Activated T-helper 2 cell treated with anti-CD3 and anti-CD28 coated beads, Interferon-gamma antibody, Interleukin-2, Interleukin-4, amounts not matched to agents 10 μg/mL and 5 μg/mL and 100 μg/mL, durations not matched to agents 14 hours and 24 hours and 36 hours (primary cell): ENCODE measurements around the gene PLOD3. TPM values are rescaled to one million over a fixed set of nuclear protein-coding genes. Genes with fewer than 3 reads are reported as not detected.

Experiments
- DNase-seq: peaks from one replicate; pipeline ENCODE4 v3.0.0; 2021; ENCODE audit warnings: low spot score
- H3K27ac Mint-ChIP-seq: one replicate; pipeline ENCODE4 v1.8.0; 2021; ENCODE audit warnings: mixed read lengths
- H3K27me3 Mint-ChIP-seq: one replicate; pipeline ENCODE4 v1.8.0; 2021; ENCODE audit warnings: low read depth, mixed read lengths
- H3K36me3 Mint-ChIP-seq: one replicate; pipeline ENCODE4 v1.8.0; 2021; ENCODE audit warnings: low read depth, mixed read lengths
- H3K4me1 Mint-ChIP-seq: one replicate; pipeline ENCODE4 v1.8.0; 2021; ENCODE audit warnings: low read depth, mixed read lengths
- H3K4me3 Mint-ChIP-seq: one replicate; pipeline ENCODE4 v1.8.0; 2021; ENCODE audit warnings: low read depth, mild to moderate bottlenecking, moderate library complexity, mixed read lengths
- H3K9me3 Mint-ChIP-seq: one replicate; pipeline ENCODE4 v1.8.0; 2021; ENCODE audit warnings: mixed read lengths
- intact Hi-C: fragments of 100-400 bp; cut with micrococcal nuclease; formaldehyde crosslinking; loops from one replicate; pipeline ENCODE4 v1.15.1; 2023
- total RNA-seq: library from RNA; stranded (reverse); gene quantifications from 2 replicates; pipeline ENCODE4 v1.2.3, GENCODE V29; 2022

Gene PLOD3
- total RNA-seq, 1 donor from 2014 or later = 75.5 TPM

GRCh38 chr7:101179117-101179516 is 38.3 kb downstream of the PLOD3 start:
- peaks cover 6% of the 10 kb centered on the region for H3K4me1 Mint-ChIP-seq
- no peaks in the 10 kb centered on the region for H3K36me3 Mint-ChIP-seq
- no peaks in the 10 kb centered on the region for H3K9me3 Mint-ChIP-seq
- peaks cover 69% of the 10 kb centered on the region for H3K27me3 Mint-ChIP-seq
- intact Hi-C loops = loop anchor here (2.0 kb wide), 1 partner anchor 14 kb away; the partner anchor contains the start of gene VGF
- H3K4me3 Mint-ChIP-seq = no peak overlapping the region
- no peak for DNase-seq
- no peak overlapping the region for H3K27ac Mint-ChIP-seq

DNA sequence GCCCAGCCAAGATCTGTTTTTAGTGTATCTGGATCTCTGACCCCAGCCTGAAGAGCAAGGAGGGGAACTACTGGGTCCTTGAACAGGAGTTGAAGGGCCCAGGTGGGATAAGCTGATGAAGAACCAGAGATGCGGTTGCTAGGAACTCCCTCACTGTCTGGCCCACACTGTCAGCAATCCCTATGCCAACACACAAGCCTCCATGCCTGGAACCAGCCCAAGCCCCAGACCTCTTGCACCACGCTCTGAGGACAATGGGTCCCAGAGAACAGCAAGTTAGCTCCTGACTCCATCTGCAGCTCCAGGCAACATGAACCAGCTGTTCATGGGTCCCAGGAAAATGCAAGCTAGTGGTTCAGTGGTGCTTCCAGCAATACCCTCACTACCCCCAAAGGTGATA is 39.7 kb downstream of the PLOD3 start:
- H3K27me3 Mint-ChIP-seq = peaks cover 77% of the 10 kb centered on the region
- H3K4me3 Mint-ChIP-seq = no peak overlapping the region
- H3K4me1 Mint-ChIP-seq = peaks cover 8% of the 10 kb centered on the region
- intact Hi-C loops = loop anchor here (2.0 kb wide), 1 partner anchor 13 kb away; the partner anchor contains the start of gene VGF
- no peak for DNase-seq
- no peaks in the 10 kb centered on the region for H3K9me3 Mint-ChIP-seq
- H3K36me3 Mint-ChIP-seq = no peaks in the 10 kb centered on the region
- H3K27ac Mint-ChIP-seq = no peak overlapping the region

- Mint-ChIP-seq H3K27me3 (peaks cover 76% of the 10 kb centered on the region), H3K36me3 (no peaks in the 10 kb centered on the region), H3K4me3 (no peak overlapping the region), H3K9me3 (no peaks in the 10 kb centered on the region), H3K27ac (no peak overlapping the region), H3K4me1 (peaks cover 18% of the 10 kb centered on the region)
- DNase-seq = no peak
- intact Hi-C loops = no loop called here
These were observed 41.7 kb downstream of the PLOD3 start for GRCh38 chr7:101175664-101176063.

DNA sequence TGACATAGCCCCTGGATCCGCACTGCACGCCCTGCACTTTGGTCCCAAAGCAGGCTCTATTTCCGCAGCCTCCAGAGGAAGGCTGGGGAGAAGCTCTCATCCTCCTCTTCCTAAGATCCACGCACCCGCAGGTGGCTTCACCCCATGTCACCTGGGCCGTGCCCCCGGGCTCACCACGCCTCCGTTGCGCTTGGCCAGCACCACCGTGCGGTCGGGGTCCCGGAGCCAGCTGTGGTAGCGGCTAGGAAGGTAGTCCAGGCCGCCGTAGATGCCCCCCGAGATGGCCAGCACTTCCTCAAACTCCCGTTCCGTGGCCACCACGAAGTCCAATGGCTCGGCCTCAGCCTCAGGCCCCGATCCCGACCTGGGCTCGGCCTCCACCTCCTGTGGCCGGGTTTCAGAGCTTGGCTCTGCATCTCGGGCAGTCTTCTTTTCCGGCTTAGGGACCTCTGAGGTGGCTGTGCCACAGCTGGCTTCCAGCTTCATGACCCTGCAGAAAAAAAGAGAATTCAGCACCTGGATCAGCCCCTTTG is 43.0 kb downstream of the PLOD3 start:
- Mint-ChIP-seq H3K36me3 (no peaks in the 10 kb centered on the region), H3K4me3 (peak overlapping the region; percentile 40), H3K27ac (no peak overlapping the region), H3K9me3 (no peaks in the 10 kb centered on the region), H3K27me3 (peaks cover 80% of the 10 kb centered on the region), H3K4me1 (peaks cover 28% of the 10 kb centered on the region)
- DNase-seq = no peak
- intact Hi-C loops = loop anchor here (1.0 kb wide), 1 partner anchor 9 kb away; the partner anchor contains the start of gene VGF

DNA sequence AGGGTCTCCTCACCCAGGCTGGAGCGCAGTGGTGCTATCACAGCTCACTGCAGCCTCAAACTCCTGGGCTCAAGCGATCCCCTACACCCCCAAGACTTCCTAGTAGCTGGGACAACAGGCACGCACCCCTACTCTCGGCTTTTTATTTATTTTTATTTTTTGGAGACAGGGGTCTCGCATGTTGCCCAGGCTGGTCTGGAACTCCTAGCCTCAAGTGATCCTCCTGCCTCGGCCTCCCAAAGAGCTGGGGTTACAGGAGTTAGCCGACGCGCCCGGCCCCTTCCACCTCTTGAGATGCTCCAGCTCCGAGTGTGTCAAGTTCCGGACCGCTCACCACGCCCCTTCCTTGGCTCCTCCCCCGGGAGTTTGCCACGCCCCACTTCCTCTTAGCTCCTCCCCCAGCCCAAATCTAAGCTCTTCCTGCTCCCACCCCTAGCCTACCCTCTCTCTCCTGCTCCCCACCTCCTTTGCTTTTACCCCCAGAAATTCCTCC is 43.6 kb downstream of the PLOD3 start:
- peak; percentile 73 for DNase-seq
- Mint-ChIP-seq H3K27ac (no peak overlapping the region), H3K27me3 (peaks cover 80% of the 10 kb centered on the region), H3K4me1 (peaks cover 34% of the 10 kb centered on the region), H3K36me3 (no peaks in the 10 kb centered on the region), H3K9me3 (no peaks in the 10 kb centered on the region), H3K4me3 (peak overlapping the region; percentile 40)
- intact Hi-C loops = loop anchor here (1.0 kb wide), 1 partner anchor 8 kb away; the partner anchor contains the start of gene VGF

DNA sequence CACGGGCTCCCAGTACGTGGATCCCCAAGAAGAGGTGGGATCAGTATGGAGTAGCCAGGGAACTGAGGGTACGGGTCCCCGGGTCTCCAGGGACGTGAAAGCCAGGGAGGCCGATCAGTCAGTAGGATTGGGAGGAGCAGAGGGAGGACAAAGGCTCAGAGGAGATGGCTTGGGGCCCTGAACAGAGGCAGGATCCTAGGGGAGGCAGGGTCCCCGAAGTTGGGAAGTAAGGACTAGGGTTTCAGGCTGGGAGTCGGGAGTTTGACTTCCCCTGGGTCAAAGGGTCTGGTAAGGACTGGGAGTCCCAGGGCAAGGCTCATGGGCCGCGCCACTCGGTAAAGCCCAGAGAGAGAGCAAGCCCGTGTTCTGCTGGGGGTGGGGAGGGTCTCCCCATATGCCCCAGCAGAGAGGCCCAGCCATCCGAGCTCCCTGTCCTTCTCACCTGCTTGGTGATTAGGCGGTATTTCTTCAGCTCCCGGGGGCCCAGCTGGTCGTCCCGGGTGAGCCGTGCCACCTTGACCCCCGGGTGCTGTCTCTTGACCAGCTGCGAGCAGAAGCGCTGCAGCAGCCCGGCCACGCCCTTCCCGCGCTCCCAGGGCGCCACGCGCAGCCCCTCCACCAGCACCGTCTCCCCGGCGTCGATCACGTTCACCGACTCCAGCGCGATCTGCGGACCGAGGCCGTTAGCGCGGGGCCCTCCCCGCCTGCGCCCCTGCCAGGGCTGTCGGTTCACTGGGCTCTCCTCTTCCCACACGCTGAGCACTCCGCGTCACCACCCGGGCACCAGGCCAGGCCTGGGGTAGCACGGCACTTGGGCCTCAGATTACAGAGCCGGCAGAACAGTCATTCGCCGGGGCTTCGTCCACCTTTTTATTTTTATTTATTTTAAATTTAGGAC is 44.3 kb downstream of the PLOD3 start:
- no peaks in the 10 kb centered on the region for H3K9me3 Mint-ChIP-seq
- peaks cover 39% of the 10 kb centered on the region for H3K4me1 Mint-ChIP-seq
- no peak for DNase-seq
- H3K36me3 Mint-ChIP-seq = no peaks in the 10 kb centered on the region
- peaks cover 80% of the 10 kb centered on the region for H3K27me3 Mint-ChIP-seq
- H3K27ac Mint-ChIP-seq = no peak overlapping the region
- intact Hi-C loops = no loop called here
- no peak overlapping the region for H3K4me3 Mint-ChIP-seq

DNA sequence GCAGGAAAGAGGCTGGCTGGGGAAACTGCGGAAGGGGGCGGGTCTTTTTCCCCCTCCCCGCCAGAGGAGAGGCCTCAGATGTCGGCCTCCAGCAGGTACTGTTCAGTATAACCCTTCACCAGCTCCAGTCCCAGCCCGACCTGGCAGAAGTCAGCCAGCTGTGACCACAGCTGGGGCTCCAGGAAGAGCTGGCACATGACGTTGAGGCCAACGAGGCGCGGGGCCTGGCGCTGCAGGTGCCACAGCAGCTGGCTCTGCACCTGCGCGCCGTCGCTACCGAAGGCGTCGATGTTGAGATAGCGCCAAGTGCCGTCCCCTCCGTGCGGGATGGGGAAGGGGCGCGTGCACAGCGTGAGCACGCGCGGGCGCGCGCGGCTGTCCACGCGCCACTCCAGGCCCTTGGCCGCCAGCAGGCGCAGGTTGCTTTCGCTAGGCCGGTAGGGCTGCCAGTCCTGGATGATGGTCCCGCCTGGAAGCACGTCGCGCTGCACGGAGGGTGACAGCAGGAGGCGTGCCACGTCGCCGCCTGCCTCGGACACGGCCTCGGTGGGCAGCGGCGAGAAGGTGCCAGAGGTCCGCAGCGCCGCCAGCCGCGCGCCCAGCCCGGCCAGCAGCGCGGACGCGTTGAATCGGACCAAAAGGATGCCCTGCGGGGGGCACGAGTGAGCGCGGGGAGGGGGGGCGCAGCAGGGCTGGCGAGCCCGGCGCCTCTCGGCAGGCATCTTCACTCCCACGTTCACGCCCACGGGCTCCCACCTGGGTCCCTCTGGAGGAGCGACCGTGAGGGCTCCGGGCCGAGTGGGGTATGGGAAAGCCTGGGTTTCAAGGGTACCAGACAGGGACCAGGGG is 45.2 kb downstream of the PLOD3 start:
- Mint-ChIP-seq H3K27me3 (peaks cover 77% of the 10 kb centered on the region), H3K4me3 (no peak overlapping the region), H3K36me3 (no peaks in the 10 kb centered on the region), H3K27ac (no peak overlapping the region), H3K4me1 (peaks cover 43% of the 10 kb centered on the region), H3K9me3 (no peaks in the 10 kb centered on the region)
- intact Hi-C loops = no loop called here
- DNase-seq = no peak

- H3K4me1 Mint-ChIP-seq = peaks cover 48% of the 10 kb centered on the region
- DNase-seq = no peak
- no peak overlapping the region for H3K27ac Mint-ChIP-seq
- no peaks in the 10 kb centered on the region for H3K9me3 Mint-ChIP-seq
- intact Hi-C loops = loop anchor here (2.0 kb wide), 1 partner anchor 283 kb away; the partner anchor contains the start of gene UFSP1
- no peak overlapping the region for H3K4me3 Mint-ChIP-seq
- peaks cover 75% of the 10 kb centered on the region for H3K27me3 Mint-ChIP-seq
- no peaks in the 10 kb centered on the region for H3K36me3 Mint-ChIP-seq
These were observed 45.9 kb downstream of the PLOD3 start for GRCh38 chr7:101171442-101171837.

- H3K36me3 Mint-ChIP-seq = no peaks in the 10 kb centered on the region
- intact Hi-C loops = loop anchor here (2.0 kb wide), 1 partner anchor 282 kb away; the partner anchor contains the start of gene UFSP1
- no peak for DNase-seq
- H3K4me1 Mint-ChIP-seq = peaks cover 52% of the 10 kb centered on the region
- H3K27me3 Mint-ChIP-seq = peaks cover 73% of the 10 kb centered on the region
- H3K9me3 Mint-ChIP-seq = no peaks in the 10 kb centered on the region
- H3K4me3 Mint-ChIP-seq = no peak overlapping the region
- H3K27ac Mint-ChIP-seq = peak overlapping the region; percentile 24
These were observed 46.6 kb downstream of the PLOD3 start for GRCh38 chr7:101170617-101171441.

- H3K4me3 Mint-ChIP-seq = peak overlapping the region; percentile 51
- DNase-seq = peak; percentile 74
- no peaks in the 10 kb centered on the region for H3K9me3 Mint-ChIP-seq
- H3K4me1 Mint-ChIP-seq = peaks cover 58% of the 10 kb centered on the region
- no peaks in the 10 kb centered on the region for H3K36me3 Mint-ChIP-seq
- H3K27me3 Mint-ChIP-seq = peaks cover 70% of the 10 kb centered on the region
- intact Hi-C loops = loop anchor here (1.0 to 10.0 kb wide), 5 partner anchors 26 to 281 kb away; partner anchors contain the start of genes FIS1, MUC12 and UFSP1
- no peak overlapping the region for H3K27ac Mint-ChIP-seq
These were observed 47.4 kb downstream of the PLOD3 start for GRCh38 chr7:101169838-101170551.

GRCh38 chr7:101169110-101169837 is 48.1 kb downstream of the PLOD3 start:
- Mint-ChIP-seq H3K27me3 (peaks cover 71% of the 10 kb centered on the region), H3K4me1 (peaks cover 60% of the 10 kb centered on the region), H3K9me3 (no peaks in the 10 kb centered on the region), H3K27ac (no peak overlapping the region), H3K36me3 (no peaks in the 10 kb centered on the region), H3K4me3 (peak overlapping the region; percentile 51)
- intact Hi-C loops = loop anchor here (1.0 to 10.0 kb wide), 4 partner anchors 25 to 202 kb away; partner anchors contain the start of genes FIS1 and MUC12
- no peak for DNase-seq
